Activated naive CD4-positive, alpha-beta T cell treated with anti-CD3 and anti-CD28 coated beads, Interleukin-2, amount 50 U/mL, for 72 hours (primary cell): ENCODE data around the gene EVI5. TPM values are rescaled to one million over a fixed set of nuclear protein-coding genes. Genes with fewer than 3 reads are reported as not detected.

ENCODE experiments used
- ATAC-seq, 2 donors: fragments of 150-1000 bp; cut with Tn5 transposase; 2 replicates each; pipeline ENCODE4 v1.10.0; 2021; ENCODE audit warnings: mild to moderate bottlenecking in 2 of 2, moderate library complexity in 2 of 2
- DNase-seq, 2 donors: peaks; one replicate each; pipeline ENCODE4 v3.0.0; 2021 to 2022; ENCODE audit warnings: low spot score in 2 of 2
- H3K27ac Mint-ChIP-seq, 2 donors: one replicate each; pipeline ENCODE4 v1.8.0; 2022; ENCODE audit warnings: mild to moderate bottlenecking in 2 of 2, mixed read lengths in 2 of 2
- H3K36me3 Mint-ChIP-seq, 2 donors: one replicate each; pipeline ENCODE4 v1.8.0; 2022; ENCODE audit warnings: mixed read lengths in 2 of 2
- H3K9me3 Mint-ChIP-seq, 2 donors: one replicate each; pipeline ENCODE4 v1.8.0; 2022; ENCODE audit warnings: mixed read lengths in 2 of 2
- total RNA-seq, 2 donors: library from RNA; stranded (reverse); gene quantifications; one replicate each; pipeline ENCODE4 v1.2.3, GENCODE V29; 2022

The EVI5 gene
- total RNA-seq, 2 donors from 2014 or later: 20.9 to 68.0 TPM

GRCh38 chr1:92502247-92502646 is 282.7 kb downstream of the EVI5 start:
- H3K27ac Mint-ChIP-seq: peak overlapping the region in 1 of 2 donors; percentile 39
- H3K36me3 Mint-ChIP-seq: no peaks in the 10 kb centered on the region
- ATAC-seq: peak; percentile 59 to 66
- DNase-seq: no peak
- H3K9me3 Mint-ChIP-seq: no peaks in the 10 kb centered on the region

GRCh38 chr1:92500552-92500951 is 284.4 kb downstream of the EVI5 start:
- H3K9me3 Mint-ChIP-seq: no peaks in the 10 kb centered on the region
- no peaks in the 10 kb centered on the region for H3K36me3 Mint-ChIP-seq
- ATAC-seq (no peak), DNase-seq (no peak)
- H3K27ac Mint-ChIP-seq: no peak overlapping the region

- no peaks in the 10 kb centered on the region for H3K36me3 Mint-ChIP-seq
- DNase-seq (no peak), ATAC-seq (peak; percentile 54 to 68)
- no peak overlapping the region for H3K27ac Mint-ChIP-seq
- no peaks in the 10 kb centered on the region for H3K9me3 Mint-ChIP-seq
These were observed 289.4 kb downstream of the EVI5 start for GRCh38 chr1:92495392-92496063.

- H3K36me3 Mint-ChIP-seq: no peaks in the 10 kb centered on the region
These were observed 290.3 kb downstream of the EVI5 start for GRCh38 chr1:92494485-92495141.

GRCh38 chr1:92493139-92493538 is 291.8 kb downstream of the EVI5 start:
- DNase-seq: no peak
- no peaks in the 10 kb centered on the region for H3K36me3 Mint-ChIP-seq
- H3K27ac Mint-ChIP-seq: no peak overlapping the region
- H3K9me3 Mint-ChIP-seq: no peaks in the 10 kb centered on the region
- no peak for ATAC-seq

More at GRCh38 chr1:92494485-92495141, 290.3 kb downstream of the EVI5 start:
- no peaks in the 10 kb centered on the region for H3K9me3 Mint-ChIP-seq
- ATAC-seq (no peak), DNase-seq (no peak)
- H3K27ac Mint-ChIP-seq: no peak overlapping the region

GRCh38 chr1:92488832-92489231 is 296.1 kb downstream of the EVI5 start:
- DNase-seq (no peak), ATAC-seq (no peak)
- Mint-ChIP-seq H3K36me3 (peaks cover 13 to 14% of the 10 kb centered on the region in 2 donors), H3K9me3 (no peaks in the 10 kb centered on the region), H3K27ac (peak overlapping the region in 1 of 2 donors; percentile 94)

GRCh38 chr1:92488416-92488815 is 296.5 kb downstream of the EVI5 start:
- no peak for DNase-seq
- Mint-ChIP-seq H3K9me3 (no peaks in the 10 kb centered on the region), H3K36me3 (peaks cover 17% of the 10 kb centered on the region in 2 donors), H3K27ac (peak overlapping the region; percentile 57 to 94)
- no peak for ATAC-seq

GRCh38 chr1:92487078-92487605 is 297.8 kb downstream of the EVI5 start:
- H3K36me3 Mint-ChIP-seq: peaks cover 30% of the 10 kb centered on the region in 2 donors
- DNase-seq (no peak), ATAC-seq (no peak)
- peak overlapping the region; percentile 85 to 94 for H3K27ac Mint-ChIP-seq
- no peaks in the 10 kb centered on the region for H3K9me3 Mint-ChIP-seq

- ATAC-seq (peak; percentile 38 to 59), DNase-seq (peak; percentile 61 to 88)
- H3K9me3 Mint-ChIP-seq: no peaks in the 10 kb centered on the region
- peaks cover 36 to 37% of the 10 kb centered on the region in 2 donors for H3K36me3 Mint-ChIP-seq
- peak within 1 kb of the TSS; percentile 94 for H3K27ac Mint-ChIP-seq
These were observed 298.4 kb downstream of the EVI5 start, which contains the start of gene GFI1 for GRCh38 chr1:92486251-92487077. TSS of gene GFI1 (minus strand) at chr1:92486925. CDS start at chr1:92483487, 3,438 bp downstream.

GRCh38 chr1:92485381-92486250 is 299.3 kb downstream of the EVI5 start:
- Mint-ChIP-seq H3K36me3 (peaks cover 44 to 45% of the 10 kb centered on the region in 2 donors), H3K27ac (peak overlapping the region; percentile 94 to 95), H3K9me3 (no peaks in the 10 kb centered on the region)
- peak; percentile 87 to 91 for DNase-seq
- ATAC-seq: peak; percentile 58 to 69

GRCh38 chr1:92484472-92485380 is 300.2 kb downstream of the EVI5 start:
- DNase-seq (peak; percentile 70 to 72), ATAC-seq (peak; percentile 1 to 25)
- H3K27ac Mint-ChIP-seq: peak overlapping the region; percentile 94 to 95
- H3K36me3 Mint-ChIP-seq: peaks cover 50% of the 10 kb centered on the region in 2 donors
- no peaks in the 10 kb centered on the region for H3K9me3 Mint-ChIP-seq

- ATAC-seq (peak; percentile 1 to 24), DNase-seq (peak; percentile 64 to 65)
- peak overlapping the region; percentile 94 to 97 for H3K27ac Mint-ChIP-seq
- H3K9me3 Mint-ChIP-seq: no peaks in the 10 kb centered on the region
- H3K36me3 Mint-ChIP-seq: peaks cover 58 to 59% of the 10 kb centered on the region in 2 donors
These were observed 301.1 kb downstream of the EVI5 start for GRCh38 chr1:92483610-92484471.

- Mint-ChIP-seq H3K9me3 (no peaks in the 10 kb centered on the region), H3K36me3 (peaks cover 68% of the 10 kb centered on the region in 2 donors), H3K27ac (peak overlapping the region; percentile 94 to 97)
- peak in 1 of 2 donors; percentile 31 for DNase-seq
- no peak for ATAC-seq
These were observed 302.0 kb downstream of the EVI5 start for GRCh38 chr1:92482665-92483609.
